ENCODE results near the gene ARHGEF16. TPM values are rescaled to one million over a fixed set of nuclear protein-coding genes. Genes with fewer than 3 reads are reported as not detected.

ARHGEF16 gene
- total RNA-seq: 5.4 TPM

DNA sequence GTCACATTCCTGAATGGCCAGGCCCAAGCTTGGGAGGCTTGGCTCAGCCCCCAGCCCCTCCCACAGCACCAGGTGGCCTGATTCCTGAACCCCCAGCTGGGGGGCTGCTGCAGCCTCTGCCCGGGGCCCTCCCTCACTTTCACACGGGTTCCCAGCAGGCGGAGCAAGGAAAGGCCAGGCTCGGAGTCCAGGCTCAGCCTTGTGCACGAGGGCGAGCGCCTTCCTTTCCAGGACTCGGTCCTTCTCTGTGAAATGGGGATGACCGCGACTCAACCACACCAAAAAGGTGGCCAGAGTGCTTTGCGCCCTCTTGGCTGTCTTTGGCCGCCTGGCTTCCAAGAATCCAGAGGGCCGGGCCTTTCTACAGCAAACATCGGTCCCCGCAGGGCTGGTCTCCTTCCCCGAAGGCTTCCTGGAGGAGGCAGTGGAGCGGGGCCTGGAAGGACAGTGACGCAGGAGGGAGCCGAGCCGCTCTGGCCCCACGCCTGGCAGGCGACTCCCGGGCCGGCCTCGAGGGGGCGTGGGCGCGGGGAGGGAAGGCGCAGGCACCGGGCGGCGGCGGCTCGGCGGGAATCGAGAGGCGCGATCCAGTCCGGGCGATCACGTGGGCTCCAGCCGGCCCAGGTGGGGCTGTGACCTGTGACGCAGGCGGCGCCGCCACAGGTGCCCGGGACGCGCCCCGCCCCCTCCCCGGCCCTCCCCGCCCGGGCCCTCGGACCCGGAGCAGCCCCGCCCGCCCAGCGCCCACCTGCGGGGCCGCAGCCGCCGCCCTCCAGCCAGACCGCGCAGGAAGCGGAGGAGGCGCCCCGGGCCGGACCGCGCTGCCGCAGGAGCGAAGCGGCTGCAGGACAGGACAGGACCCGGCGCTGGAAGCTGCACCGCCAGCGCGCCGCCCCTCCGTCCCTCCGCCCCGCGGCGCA is at the start of gene ARHGEF16:
ARHGEF16 (plus strand) TSS at position 775 of the 920 bp plus-strand sequence. CDS start 8,420 bp downstream, outside the sequence.
- no peak for DNase-seq

GRCh38 chr1:3404801-3405200 is 49.7 kb upstream of the ARHGEF16 start:
- DNase-seq: no peak

GRCh38 chr1:3405491-3405890 is 49.0 kb upstream of the ARHGEF16 start:
- no peak for DNase-seq

DNA sequence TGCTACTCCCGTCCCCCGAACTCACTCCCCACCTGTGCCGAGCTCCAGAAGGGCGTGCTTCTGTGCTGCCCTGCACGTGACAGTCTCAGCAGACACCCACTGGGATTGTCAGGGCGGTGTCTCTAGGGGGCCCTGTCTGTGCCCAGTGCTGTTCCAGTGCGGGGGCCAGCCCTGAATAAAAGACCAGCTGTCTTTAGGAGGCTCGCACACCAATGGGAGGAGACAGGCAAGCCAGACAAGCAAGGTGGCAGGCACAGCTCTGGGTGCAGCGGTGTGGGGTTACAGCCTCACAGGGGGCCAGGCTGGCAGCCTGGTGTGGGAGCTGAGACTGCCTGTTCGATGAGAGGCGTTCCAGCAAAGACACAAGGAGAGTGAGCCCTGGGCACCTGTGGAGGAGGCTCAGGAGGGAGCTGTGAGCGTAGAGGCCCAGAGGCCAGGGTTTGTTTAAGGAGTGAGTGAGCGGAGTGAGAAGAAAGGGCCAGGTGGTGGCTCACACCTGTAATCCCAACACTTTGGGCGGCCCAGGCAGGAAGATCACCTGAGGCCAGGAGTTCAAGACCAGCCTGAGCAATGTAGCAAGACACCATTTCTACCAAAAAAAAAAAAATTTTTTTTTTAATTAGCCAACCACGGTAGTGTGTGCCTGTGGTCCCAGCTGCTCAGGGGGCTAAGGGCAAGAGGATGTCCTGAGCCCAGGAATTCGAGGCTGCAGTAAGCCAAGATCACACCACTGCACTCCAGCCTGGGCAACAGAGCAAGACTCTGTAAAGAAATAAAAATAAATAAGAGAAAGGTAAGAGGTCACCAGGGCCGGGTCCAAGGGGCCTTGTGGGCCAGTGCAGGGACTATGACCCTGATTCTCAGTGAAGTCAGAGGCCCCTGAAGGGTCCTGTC is 48.2 kb upstream of the ARHGEF16 start:
- DNase-seq: no peak

GRCh38 chr1:3407021-3407420 is 47.4 kb upstream of the ARHGEF16 start:
- DNase-seq: no peak

GRCh38 chr1:3408751-3409266 is 45.7 kb upstream of the ARHGEF16 start:
- DNase-seq: no peak

GRCh38 chr1:3409366-3410141 is 44.9 kb upstream of the ARHGEF16 start:
- no peak for DNase-seq

- no peak for DNase-seq
These were observed 44.1 kb upstream of the ARHGEF16 start for GRCh38 chr1:3410142-3410925.

DNA sequence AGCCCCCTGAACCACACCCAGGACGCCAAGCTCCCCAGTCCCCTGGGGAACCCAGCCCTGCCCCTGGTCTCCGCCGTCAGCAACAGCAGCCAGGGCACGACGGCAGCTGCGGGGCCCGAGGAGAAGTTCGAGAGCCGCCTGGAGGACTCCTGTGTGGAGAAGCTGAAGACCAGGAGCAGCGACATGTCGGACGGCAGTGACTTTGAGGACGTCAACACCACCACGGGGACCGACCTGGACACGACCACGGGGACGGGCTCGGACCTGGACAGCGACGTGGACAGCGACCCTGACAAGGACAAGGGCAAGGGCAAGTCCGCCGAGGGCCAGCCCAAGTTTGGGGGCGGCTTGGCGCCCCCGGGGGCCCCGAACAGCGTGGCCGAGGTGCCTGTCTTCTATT is 42.7 kb upstream of the ARHGEF16 start:
- DNase-seq: no peak

- DNase-seq: no peak
These were observed 42.1 kb upstream of the ARHGEF16 start for GRCh38 chr1:3412376-3412775.

DNA sequence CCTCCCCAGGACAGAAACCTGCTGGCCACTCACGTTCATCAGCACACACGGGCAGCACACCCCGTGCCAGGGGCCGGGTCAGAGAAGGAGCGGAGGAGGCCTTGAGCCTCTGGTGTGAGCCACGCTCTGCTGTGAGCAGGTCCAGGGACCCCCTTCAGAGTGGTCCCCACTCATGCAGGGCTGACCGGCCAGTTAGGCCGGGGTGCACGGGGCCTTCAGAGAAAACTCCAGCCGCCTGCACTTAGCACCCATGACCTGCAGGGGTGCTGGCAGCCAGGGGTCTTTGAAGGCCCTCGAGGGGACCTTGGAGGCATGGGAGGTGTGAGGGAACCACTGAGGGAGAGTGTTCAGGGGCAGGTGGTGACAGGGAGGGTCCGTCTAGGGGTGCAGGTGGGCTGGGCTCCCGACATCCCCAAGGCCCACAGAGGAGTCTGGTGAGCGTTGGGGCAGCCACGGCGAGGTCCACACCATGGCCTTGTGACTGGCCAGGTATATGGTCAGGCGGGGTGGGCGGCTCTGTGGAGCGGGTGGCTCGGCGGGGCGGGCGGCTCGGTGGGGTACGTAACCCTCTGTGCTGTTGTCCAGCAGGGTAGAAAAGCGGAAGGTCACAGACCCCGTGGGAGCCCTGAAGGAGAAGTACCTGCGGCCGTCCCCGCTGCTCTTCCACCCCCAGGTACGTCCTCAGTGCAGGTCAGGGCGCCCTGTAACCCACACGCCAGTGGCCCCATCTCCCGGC is 40.3 kb upstream of the ARHGEF16 start:
- DNase-seq: no peak

DNA sequence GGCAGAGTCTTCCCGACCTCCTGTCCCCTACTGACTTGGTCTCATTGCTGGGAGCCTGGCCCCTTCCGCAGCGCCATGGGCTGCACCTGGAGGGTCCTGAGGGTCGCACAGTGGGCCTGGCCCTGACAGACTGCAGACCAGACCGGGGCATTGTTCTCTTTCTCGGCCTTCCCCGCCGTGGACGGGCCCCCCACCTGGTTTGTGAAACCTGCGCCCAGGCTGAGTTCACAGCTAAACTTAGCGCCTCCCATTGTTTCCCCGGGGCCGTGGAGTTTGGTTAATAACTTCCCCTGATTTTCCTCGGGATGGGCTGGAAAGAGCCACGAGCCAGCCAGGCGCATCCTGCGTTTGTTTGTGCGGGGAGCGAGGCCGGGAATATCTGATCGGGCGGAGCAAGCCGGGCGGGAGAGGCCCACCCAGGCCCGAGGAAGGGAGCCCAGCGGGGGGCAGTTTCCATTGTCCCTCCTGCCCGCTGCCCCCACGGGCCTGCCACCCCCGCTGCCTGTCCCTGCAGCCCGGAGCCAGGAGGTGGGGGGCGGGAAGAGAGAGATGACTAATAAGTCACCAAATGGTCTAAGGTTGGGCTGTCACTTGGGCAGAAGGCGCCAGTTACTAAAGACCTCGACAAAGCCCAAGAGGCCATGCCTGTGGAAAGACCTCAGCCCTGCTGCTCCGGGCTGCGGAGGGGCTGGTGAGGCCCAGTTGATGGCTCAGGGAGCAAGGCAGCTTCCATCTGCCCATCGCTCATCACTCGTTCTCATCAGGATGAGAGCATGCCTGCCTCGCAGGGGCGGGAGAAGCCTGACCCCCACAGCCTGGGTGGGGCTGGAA is 39.0 kb upstream of the ARHGEF16 start:
- DNase-seq: no peak

DNA sequence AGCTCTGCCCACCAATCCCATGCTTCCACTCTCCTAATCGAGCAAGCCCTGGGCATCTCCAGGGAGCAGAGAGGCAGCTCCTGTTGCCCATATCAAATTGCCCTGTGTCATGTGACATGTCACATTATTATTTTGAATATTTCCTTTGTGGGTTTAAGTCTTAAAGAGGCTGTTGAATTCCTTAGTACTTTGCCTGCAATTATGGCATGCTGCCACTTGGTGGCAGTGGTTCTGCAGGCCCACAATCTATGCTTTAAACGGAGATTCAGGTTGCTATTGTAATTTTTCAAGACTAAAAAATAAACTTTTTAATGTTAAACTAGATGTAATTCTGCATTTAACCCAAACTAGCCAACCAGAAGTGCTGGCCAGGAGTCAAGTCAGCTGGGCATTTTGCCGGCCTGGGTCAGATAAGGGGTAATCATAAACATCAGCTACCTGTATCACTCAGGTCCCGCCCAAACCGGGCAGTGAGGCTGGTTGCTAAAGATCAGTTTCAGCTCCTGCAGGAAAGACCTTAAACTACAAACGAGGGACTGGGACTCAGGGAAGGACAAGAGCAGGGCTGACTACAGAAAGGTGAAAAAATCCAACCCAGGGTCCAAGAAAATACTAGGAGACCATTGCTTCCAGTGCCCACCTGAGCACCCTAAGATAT is 37.3 kb upstream of the ARHGEF16 start:
- DNase-seq: no peak

DNA sequence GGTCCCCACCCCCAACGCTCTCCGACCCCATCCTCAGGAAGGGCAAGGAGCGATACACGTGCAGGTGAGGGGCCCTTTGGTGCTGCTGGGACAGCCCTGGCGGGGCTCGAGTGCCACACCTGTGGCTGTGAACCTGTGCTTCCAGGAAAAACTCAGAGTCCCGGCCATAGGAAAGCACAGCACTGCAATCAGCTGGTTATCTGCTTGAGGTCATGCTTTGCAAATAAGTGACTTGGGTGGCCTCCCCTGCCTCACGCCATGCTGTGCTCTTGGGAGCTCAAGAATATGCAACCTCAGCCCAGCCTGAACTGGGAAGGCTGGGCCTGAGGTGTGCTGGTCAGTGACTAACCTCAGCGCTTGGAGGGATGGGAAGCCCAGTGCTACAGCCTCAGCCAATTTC is 36.5 kb upstream of the ARHGEF16 start:
- DNase-seq: no peak

DNA sequence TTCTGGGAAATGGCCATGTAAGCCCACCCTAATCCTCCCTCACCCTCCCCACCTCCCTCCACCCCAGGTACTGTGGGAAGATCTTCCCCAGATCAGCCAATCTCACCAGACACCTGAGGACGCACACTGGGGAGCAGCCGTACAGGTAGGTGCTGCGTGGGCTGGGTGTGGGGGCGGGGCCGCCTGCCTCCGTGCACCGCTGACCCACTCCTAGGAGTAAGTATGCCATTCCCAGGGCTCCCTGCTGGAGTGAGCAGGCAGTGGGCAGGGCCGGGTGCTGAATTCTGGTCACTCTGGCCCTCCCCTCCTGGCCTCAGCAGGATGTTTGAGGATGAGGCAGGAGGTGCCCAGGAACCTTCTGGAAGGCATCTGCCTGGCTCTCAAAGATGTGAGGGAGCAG is 35.9 kb upstream of the ARHGEF16 start:
- DNase-seq: no peak

GRCh38 chr1:3419415-3420204 is 34.9 kb upstream of the ARHGEF16 start:
- DNase-seq: no peak

DNA sequence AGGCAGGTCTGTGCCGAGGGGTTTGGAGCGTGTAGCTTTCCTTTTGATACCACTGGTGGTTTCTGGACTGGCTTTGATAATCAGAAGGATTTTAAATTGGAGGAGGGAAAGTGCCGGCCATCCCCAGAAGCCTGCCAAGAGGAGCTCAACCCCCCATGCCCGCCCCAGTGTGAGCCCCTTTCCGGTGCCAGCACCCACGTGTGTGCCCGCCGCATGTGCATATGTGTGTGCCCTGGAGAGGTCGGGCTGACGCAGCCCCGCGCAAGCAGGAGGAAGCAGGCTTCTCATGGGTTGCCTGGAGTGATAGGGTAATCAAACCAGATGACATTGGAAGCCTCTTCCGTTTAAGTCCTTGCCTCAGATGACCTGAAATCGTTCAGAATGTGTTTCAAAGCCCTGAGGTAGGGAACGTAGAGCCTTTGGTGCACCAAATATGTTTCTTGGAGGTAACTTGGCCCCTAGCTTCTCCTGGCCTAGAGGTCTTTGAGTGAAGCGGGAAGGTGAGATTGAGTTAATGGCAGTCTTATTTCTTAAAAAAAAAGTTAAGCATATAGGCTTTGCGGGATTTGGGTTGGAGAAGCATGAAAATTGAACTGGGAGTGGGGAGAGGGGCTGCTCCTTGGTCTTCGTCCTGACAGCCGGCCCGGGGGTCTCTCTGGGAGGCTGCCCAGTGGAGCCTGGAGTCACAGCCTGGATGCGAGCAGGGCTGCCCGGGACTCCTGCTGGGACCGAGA is 34.1 kb upstream of the ARHGEF16 start:
- DNase-seq: no peak
